CD4-positive, alpha-beta T cell treated with Interleukin-4 for 1 hour (primary cell): ENCODE measurements around the gene TANGO6.
"Not testable (repeated sequence)": the region's sequence is repeated elsewhere in the genome, so short reads cannot be mapped to it uniquely, and the experiment has no call there.

Experiments
- DNase-seq, 2 donors: peaks; one replicate each; pipeline ENCODE4 v3.0.0-alpha.2; 2020 to 2022

TANGO6 gene

GRCh38 chr16:69017036-69017783, 173.9 kb downstream of the TANGO6 start:
- no peak for DNase-seq

DNA sequence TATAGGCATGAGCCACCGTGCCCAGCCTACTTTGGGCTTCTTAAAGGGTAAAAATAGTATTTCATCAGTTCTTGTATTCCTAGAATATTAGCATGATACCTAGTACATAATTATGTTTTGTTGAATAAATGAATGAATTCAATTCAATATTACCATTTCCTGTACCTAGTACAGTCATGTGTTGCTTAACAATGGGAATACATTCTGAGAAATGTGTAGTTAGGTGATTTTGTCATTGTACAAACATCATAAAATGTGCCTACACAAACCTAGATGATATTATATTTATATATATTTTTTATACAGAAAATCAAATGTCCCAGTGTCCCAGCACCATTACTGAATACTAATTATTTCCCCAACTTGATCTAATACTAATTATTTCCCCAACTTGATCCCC, 176.5 kb downstream of the TANGO6 start:
- DNase-seq = no peak

DNA sequence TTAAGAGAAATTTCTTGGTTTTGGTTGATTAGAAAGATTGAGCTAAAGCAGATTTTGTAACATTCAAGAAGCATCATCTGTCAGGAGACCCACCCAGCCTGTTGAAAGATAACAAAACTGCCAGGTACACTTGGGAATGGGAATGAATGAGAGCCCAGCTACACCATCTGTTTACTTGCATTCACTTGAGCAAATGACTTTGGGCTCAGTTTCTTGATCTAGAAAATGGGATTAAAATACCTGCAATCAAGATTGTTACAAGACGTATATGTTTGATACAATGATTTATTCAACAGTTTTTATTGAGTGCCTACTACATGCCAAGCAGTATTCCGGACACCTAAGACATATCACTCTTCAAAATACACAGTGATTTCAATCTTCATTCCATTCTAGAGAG, 185.8 kb downstream of the TANGO6 start:
- no peak for DNase-seq

GRCh38 chr16:69031877-69032301, 188.6 kb downstream of the TANGO6 start:
- DNase-seq = no peak

GRCh38 chr16:69033151-69033949, 190.0 kb downstream of the TANGO6 start:
- DNase-seq = no peak

DNA sequence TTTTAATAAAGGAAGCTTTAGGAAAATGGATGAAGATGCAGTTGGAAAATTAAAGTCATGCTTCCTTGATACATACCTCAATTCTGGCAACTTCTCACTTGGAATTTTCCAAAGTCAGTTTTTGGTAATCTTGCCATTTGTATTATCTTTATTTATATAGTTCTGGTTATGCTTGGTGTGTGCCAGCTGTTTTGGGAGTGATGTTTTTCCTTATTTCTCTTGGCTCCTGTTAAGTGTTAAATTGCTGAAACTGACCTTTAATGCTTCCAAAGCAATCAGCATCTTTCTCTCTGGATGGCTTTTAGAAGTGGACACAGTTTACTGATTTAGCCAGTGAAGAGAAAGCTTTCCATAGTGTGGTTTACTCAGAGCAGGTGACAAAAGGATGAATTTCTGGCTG, 192.0 kb downstream of the TANGO6 start:
- no peak for DNase-seq

GRCh38 chr16:69036399-69037091, 193.2 kb downstream of the TANGO6 start:
- no peak for DNase-seq

GRCh38 chr16:69037373-69038160, 194.2 kb downstream of the TANGO6 start:
- DNase-seq = no peak

DNA sequence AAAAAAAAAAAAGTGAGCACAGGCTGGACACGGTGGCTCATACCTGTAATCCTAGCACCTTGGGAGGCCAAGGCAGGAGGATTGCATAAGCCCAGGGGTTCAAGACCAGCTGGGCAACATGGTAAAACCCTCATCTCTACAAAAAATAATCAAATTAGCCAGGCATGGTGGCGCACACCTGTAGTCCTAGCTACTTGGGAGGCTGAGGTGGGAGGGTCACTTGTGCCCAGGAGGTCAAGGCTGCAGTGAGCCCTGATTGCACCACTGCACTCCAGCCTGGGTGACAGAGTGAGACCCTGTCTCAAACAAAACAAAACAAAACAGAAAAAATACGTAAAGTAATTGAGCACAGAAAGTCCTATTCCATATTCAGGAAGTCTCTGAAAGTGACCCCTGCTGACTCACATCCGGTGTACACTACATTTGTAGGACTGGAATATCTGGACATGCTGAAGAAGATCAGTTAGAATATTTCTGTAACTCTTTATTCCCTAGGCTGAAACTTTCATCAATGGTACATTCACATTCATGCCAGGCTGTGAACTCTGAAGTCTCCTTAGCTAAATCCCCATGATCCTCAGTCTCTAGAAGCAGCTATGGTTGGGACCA, 196.1 kb downstream of the TANGO6 start:
- DNase-seq = no peak

- no peak for DNase-seq
These were observed 197.0 kb downstream of the TANGO6 start for GRCh38 chr16:69040144-69040909.

DNA sequence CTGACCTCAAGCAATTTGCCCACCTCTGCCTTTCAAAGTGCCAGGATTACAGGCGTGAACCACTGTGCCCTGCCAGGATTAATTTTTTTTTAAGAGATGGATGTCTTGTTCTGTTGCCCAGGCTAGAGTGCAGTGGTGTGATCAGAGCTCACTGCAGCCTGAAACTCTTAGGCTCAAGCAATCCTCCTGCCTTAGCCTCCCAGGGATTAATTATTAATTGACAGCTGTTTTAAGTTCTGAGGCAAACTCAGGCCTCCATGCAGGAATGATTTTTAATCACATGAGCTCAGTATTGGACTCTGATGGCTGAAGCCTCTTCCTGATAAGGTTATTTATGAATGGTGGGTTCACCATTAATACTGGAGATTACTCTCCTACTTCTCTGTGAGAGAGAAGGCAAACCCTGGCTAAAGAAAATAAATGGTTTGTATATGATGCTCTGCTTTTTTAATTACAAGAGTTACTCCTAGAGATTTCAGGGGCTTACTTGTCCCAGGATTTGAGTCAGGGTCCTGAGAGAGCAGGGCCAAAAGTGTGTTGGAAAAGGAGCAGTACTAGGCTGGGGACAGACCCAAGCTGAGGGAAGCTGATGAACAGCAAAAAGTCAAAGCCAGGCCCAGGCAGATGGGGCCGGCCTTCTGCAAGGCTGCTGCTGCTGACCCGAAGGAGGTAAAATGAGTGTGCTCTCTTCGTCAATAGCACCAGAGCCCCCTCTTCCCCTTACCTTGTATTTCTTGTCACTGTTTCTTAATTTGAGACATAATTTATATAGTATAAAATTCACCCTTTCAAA, 205.2 kb downstream of the TANGO6 start:
- DNase-seq = no peak

DNA sequence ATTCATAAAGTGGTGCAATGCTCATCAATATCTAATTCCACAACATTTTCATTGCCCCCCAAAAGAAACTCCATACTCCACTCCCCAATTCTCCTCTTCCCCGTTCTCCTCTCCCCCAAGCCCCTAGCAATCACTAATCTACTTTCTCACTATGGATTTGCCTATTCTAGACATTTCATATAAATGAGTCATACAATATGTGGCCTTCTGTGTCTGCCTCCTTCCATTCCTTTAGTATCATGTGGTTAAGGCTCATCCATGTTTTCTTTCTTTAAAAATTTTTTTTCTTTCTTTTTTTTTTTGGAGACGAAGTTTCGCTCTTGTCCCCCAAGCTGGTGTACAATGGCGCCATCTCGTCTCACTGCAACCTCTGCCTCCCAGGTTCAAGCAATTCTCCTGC, 205.8 kb downstream of the TANGO6 start:
- DNase-seq = no peak

DNA sequence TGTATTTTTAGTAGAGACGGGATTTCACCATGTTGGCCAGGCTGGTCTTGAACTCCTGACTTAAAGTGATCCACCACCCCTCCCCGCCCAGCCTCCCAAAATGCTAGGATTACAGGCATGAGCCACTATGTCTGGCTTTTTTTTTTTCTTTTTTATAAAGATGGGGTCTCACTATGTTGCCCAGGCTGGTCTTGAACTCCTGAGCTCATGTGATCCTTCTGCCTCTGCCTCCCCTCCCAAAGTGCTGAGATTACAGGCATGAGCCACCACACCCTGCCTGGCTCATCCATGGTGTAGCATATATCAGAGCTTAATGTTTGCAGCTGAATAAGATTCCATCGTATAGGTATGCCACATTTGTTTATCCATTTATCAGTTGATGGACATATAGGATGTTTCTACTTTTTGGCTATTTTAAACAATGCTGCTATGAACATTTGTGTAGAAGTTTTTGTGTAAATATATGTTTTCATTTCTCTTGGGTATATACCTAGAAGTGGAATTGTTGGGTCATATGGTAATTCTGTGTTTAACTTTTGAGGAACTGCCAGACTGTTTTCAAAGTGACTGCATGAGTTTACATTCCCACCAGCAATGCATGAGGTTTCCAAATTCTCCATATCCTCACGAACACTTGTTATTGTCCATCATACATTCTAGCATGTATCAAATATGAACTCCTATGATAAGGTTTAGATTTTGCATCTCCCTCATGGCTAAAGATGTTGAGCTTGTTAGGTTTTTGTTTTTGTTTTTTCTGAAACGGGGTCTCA, 206.5 kb downstream of the TANGO6 start:
- no peak for DNase-seq

- DNase-seq = not testable (repeated sequence)
These were observed 208.1 kb downstream of the TANGO6 start for GRCh38 chr16:69051517-69051830.

DNA sequence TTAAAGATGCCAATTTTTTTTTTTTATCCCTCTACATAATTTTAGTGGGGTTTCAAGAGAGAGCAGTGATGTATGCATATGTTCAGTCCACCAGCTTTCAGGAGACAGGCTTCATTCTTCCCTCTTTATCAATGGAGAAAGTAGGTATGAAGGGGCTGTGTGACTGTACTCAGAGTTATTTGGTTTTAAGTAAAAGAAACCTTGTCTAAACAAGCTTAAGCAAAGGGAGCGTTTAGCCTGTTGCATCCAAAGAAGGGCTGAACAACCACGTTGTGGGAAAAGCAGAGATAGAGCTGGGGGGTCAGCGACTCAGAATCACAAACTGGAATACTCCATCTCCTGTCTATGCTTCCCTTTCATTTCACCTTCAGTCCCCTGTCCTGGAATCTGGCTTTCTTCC, 211.7 kb downstream of the TANGO6 start:
- no peak for DNase-seq

GRCh38 chr16:69055980-69056379, 212.6 kb downstream of the TANGO6 start:
- no peak for DNase-seq

DNA sequence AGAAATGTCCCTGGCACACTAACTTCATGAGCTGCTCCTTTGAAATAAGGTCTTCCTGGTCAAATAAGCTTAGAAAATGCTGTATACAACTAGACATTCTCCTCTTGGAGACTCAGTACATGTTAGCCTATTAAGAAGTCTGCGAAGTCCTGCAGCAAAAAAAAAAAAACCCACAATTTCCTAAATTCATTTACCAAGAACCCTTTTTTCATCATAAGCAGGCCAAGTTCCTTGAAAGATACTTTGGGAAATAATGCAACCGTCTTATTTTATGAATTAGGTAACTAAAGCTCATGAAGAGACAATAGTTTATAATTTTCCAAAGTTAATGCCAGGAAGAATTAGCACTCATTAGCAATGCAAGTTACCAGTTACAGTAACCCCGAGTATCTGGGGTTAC, 213.1 kb downstream of the TANGO6 start:
- DNase-seq = no peak

DNA sequence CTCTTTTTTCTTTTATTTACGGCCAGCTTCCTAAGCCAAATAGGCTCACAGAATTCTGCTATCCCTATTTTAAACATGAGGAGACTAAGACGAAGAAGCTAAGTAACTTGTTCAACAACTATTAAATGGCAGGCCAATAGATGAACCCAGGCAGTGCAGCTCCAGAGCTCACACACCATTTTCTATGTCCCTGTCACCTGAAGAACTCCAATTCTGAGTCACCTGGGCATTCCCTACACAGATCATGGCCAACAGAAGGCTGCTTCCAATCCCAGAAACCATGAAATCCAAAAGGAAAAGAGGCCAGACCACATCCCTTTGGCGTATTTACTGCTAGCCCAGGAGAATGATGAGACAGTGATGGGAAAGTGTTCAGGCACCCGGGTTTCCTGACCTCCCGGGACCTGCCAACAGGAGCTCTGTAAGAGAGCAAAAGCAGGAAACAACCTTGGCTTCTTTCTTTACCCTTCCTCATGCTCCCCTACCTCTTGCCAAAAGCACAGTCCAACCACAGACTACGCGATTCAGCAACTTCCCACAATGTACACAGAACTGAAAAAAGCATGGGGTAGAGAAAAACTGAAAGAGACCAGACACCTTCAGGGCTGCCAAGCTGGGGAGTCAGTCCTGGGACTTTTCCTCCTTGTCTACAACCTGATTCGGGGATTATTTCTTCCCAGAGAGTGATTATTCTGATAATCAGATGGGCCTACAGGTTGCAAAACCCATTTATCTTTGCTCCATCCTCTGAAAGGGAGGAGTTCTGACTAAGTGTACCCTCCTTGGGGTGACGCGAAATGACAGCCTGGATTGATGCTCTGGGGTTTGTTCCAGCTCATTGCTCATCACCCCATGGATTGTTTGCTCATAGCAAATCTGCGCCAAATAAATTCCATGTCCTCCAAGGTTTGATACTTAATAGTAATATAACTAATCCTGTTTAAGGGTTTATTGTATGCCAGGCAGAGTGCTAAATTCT, 214.4 kb downstream of the TANGO6 start:
- no peak for DNase-seq

GRCh38 chr16:69063491-69063890, 220.2 kb downstream of the TANGO6 start:
- not testable (repeated sequence) for DNase-seq
